ENCODE results near the gene AGAP1. TPM values are rescaled to one million over a fixed set of nuclear protein-coding genes. Genes with fewer than 3 reads are reported as not detected.

AGAP1 gene
- total RNA-seq, 4 donors from 2014 or later, result 33.7 to 39.9 (median 35.6) TPM

DNA sequence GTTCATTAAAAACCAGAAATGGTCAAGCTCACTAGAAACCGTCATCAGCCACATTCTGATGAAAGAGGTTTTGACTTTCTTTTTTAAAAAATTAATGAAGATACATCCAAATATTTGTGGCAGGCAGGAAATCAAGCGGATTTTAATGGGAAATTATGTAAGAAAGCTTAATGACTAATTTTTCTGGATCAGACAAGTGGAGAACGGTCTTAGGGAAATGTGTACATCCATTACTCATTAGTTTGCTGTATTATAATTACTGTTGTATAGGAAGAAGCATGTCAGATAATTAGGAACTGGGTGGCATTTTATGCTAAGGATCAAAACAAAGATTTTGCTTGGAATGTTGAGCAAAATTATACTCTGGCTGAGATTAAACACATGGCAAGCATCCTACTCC lies 39.4 kb downstream of the AGAP1 start:
- TF ChIP-seq POLR2A (IDR thresholded peaks at IDR 0.05), result no peak
- TF ChIP-seq, protein P1, sequence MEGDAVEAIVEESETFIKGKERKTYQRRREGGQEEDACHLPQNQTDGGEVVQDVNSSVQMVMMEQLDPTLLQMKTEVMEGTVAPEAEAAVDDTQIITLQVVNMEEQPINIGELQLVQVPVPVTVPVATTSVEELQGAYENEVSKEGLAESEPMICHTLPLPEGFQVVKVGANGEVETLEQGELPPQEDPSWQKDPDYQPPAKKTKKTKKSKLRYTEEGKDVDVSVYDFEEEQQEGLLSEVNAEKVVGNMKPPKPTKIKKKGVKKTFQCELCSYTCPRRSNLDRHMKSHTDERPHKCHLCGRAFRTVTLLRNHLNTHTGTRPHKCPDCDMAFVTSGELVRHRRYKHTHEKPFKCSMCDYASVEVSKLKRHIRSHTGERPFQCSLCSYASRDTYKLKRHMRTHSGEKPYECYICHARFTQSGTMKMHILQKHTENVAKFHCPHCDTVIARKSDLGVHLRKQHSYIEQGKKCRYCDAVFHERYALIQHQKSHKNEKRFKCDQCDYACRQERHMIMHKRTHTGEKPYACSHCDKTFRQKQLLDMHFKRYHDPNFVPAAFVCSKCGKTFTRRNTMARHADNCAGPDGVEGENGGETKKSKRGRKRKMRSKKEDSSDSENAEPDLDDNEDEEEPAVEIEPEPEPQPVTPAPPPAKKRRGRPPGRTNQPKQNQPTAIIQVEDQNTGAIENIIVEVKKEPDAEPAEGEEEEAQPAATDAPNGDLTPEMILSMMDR (IDR thresholded peaks at IDR 0.05), result no peak
- H3K4me3 ChIP-seq, result no peak overlapping the region
- no peak for DNase-seq (ENCODE audit: low spot score in 2 of 2)
- H3K36me3 ChIP-seq, result no peaks in the 10 kb centered on the region
- H3K27me3 ChIP-seq, result no peaks in the 10 kb centered on the region
- H3K4me1 ChIP-seq, result peaks cover 0 to 49% (median 5%) of the 10 kb centered on the region in 4 donors
- peaks cover 0 to 7% (median 0%) of the 10 kb centered on the region in 4 donors for H3K9me3 ChIP-seq
- WGBS, 2 donors, result 47 to 48% methylated on average over 3 of the region's 3 CpGs
- H3K27ac ChIP-seq, result peak overlapping the region in 2 of 4 donors; percentile 42 to 67

DNA sequence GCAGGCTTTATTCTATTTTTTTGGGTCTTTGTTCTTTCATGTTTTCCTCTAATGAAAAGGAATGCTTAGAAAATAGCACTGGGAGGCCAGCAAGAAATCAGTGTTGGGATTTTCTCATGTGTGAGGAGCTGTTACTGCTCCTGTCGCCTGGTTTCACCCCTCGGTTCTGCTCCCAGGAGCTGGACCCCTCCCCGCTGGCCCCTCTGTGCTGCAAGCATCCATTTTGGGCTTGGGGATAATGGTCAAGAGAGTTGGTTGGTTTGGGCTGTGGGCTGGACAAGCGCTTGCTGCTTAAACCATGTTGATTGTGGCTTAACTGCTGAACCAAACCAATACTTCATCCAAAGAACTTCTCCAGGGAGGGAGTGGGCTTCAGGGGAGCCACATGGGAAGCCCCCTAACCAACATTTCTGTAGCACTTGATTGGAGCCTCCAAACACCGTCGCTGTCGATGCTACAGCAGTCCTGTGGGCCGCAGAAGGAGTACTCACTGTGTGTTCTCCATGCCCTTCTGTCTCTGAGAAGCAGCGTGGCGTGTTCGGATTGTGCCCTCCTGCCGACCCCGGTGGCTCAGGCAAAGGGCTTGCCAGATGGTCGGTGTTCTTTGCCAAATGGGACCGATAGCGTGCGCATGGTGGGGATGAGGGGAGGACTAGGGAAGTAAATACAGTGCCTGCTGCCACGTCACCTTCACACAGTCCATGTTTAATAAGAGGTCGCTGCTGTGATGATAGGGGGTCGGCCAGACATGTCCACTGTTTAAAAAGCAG lies 40.0 kb downstream of the AGAP1 start:
- Histone ChIP-seq H3K4me3 (no peak overlapping the region), H3K27ac (peak overlapping the region in 2 of 4 donors; percentile 42 to 67), H3K27me3 (no peaks in the 10 kb centered on the region), H3K9me3 (peaks cover 0 to 7% (median 0%) of the 10 kb centered on the region in 4 donors), H3K36me3 (no peaks in the 10 kb centered on the region), H3K4me1 (peaks cover 0 to 51% (median 5%) of the 10 kb centered on the region in 4 donors)
- TF ChIP-seq, protein P1 (IDR thresholded peaks at IDR 0.05), result no peak
- TF ChIP-seq EP300 (IDR thresholded peaks at IDR 0.05), result no peak
- TF ChIP-seq POLR2A (IDR thresholded peaks at IDR 0.05), result no peak
- DNase-seq (ENCODE audit: low spot score in 2 of 2), result no peak
- 81 to 88% methylated on average over 20 of the region's 20 CpGs for whole genome bisulfite sequencing, 2 donors

DNA sequence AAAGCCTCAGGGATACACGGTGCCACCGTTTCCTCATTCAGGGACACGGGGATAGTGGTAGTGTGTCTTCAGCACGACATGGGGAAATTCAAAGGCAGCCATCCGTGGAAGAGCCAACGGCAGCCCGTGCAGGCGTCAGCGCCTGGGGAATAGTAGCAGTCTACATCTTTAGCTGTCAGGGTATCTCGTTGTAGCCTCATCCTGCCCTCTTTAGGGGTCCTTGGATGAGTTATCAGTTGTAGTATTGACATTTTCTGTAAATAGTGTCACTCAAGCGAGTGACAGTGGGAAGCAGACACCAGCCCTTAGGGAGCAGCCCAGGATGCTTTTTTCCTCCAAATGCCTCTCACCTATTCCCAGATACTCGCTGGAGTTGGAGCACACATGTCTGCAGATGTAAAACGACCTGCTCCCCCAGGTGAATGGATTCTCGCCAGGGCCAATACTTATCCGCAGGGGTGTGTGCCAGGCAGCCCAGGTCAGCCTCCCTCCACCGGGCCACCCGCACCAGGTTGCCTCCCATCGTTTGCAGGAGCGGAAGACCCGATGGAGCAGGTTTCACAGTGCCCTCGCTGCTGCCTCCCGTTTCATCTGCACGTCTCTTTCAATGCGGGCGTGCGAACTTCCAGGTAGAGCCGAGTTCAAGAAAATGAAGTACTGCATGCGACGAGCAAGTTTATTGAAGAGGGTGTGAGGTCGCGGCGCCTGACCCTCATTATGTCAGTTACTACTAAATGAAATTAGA lies 41.0 kb downstream of the AGAP1 start:
- Histone ChIP-seq H3K36me3 (no peaks in the 10 kb centered on the region), H3K27me3 (no peaks in the 10 kb centered on the region), H3K4me3 (no peak overlapping the region), H3K9me3 (peaks cover 0 to 7% (median 0%) of the 10 kb centered on the region in 4 donors), H3K27ac (peak overlapping the region in 1 of 4 donors; percentile 86), H3K4me1 (peaks cover 0 to 61% (median 5%) of the 10 kb centered on the region in 4 donors)
- DNase-seq (ENCODE audit: low spot score in 2 of 2), result no peak
- TF ChIP-seq, protein P1 (IDR thresholded peaks at IDR 0.05), result no peak
- TF ChIP-seq POLR2A (IDR thresholded peaks at IDR 0.05) (no peak), EP300 (IDR thresholded peaks at IDR 0.05) (no peak)
- 88 to 90% methylated on average over 32 of the region's 32 CpGs for WGBS, 2 donors

DNA sequence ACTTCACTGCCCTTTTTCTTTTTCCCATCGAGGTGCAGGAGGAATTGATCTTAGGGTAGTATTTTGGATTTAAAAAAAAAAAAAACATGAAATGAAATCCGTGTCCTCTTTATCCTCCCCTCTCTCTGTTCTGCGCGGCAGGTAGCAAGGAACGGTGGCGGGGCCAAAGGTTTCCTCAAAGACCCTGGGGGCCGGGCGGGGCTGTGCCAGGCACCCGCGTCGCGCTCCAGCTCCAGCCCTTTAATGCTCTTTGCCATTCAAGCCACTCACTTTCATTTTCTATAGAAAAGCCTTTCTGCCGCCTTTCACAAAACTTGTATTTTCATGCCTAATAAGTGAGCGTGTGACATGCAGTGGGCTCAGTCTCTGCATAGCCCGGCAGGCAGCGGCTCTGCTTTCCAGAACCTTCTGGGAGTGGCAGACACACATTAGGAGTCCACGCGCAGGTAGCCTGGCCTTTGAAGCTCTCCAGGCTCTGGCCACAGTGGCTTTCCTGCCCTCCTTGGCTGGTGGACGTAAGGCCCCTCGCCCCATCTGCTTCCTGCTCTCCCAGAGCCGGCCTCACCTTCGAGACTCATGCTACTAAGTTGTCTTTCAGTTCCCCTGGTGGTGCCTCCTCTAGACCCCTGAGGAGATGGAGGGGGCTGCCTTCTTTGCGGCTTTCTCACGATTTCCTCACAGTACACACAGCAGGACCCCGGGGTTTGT lies 41.7 kb downstream of the AGAP1 start:
- no peak for DNase-seq (ENCODE audit: low spot score in 2 of 2)
- no peaks in the 10 kb centered on the region for H3K36me3 ChIP-seq
- H3K27ac ChIP-seq, result peak overlapping the region in 3 of 4 donors; percentile 21 to 86 (median 67)
- TF ChIP-seq EP300 (IDR thresholded peaks at IDR 0.05), result peak in 1 of 2 donors; percentile 57
- TF ChIP-seq, protein P1 (IDR thresholded peaks at IDR 0.05), result no peak
- TF ChIP-seq POLR2A (IDR thresholded peaks at IDR 0.05), result no peak
- peaks cover 0 to under 1% (median 0%) of the 10 kb centered on the region in 4 donors for H3K9me3 ChIP-seq
- no peaks in the 10 kb centered on the region for H3K27me3 ChIP-seq
- H3K4me1 ChIP-seq, result peaks cover 0 to 61% (median 5%) of the 10 kb centered on the region in 4 donors
- 77 to 78% methylated on average over 22 to 25 of the region's 25 CpGs for WGBS, 2 donors
- peak overlapping the region in 1 of 4 donors; percentile 23 for H3K4me3 ChIP-seq
